Stimulated activated naive CD4-positive, alpha-beta T cell treated with Interleukin-2 at 50 U/mL for 16 hours (primary cell): ENCODE data around the gene CGB7.
A peak's percentile ranks its signal among the peaks of the same experiment; 100 is the strongest.
"Not testable (repeated sequence)": the region's sequence is repeated elsewhere in the genome, so short reads cannot be mapped to it uniquely, and the experiment has no call there.

Experiments
- DNase-seq: peaks from one replicate; lab custom pipeline; 2025; lab: John Stamatoyannopoulos, UW

CGB7 gene

GRCh38 chr19:49073514-49074378 lies 16.2 kb upstream of the CGB7 start:
- DNase-seq: no peak

GRCh38 chr19:49071860-49072547 lies 14.5 kb upstream of the CGB7 start:
- no peak for DNase-seq

- no peak for DNase-seq
These were observed 12.9 kb upstream of the CGB7 start for GRCh38 chr19:49070416-49070815.

- no peak for DNase-seq
These were observed 11.5 kb upstream of the CGB7 start for GRCh38 chr19:49069026-49069425.

- DNase-seq: no peak
These were observed 10.0 kb upstream of the CGB7 start for GRCh38 chr19:49067554-49067953.

GRCh38 chr19:49065905-49066512 lies 8.5 kb upstream of the CGB7 start:
- DNase-seq: no peak

GRCh38 chr19:49064768-49065611 lies 7.4 kb upstream of the CGB7 start, which contains the start of gene NTF4:
TSS of gene NTF4 (minus strand) at chr19:49064818. CDS start at chr19:49061997, 2,821 bp downstream.
- no peak for DNase-seq

GRCh38 chr19:49064029-49064629 lies 6.6 kb upstream of the CGB7 start:
- no peak for DNase-seq

GRCh38 chr19:49061445-49061844 lies 3.9 kb upstream of the CGB7 start:
- no peak for DNase-seq

GRCh38 chr19:49061000-49061399 lies 3.5 kb upstream of the CGB7 start:
- no peak for DNase-seq

- no peak for DNase-seq
These were observed 1.5 kb upstream of the CGB7 start for GRCh38 chr19:49059053-49059452.

- DNase-seq: no peak
These were observed 1.0 kb upstream of the CGB7 start for GRCh38 chr19:49058562-49058961.

- not testable (repeated sequence) for DNase-seq
These were observed 500 bp downstream of the CGB7 start for GRCh38 chr19:49056902-49057596.

GRCh38 chr19:49056101-49056901 lies 1.2 kb downstream of the CGB7 start:
- DNase-seq: peak; percentile 41

GRCh38 chr19:49050376-49051033 lies 7.0 kb downstream of the CGB7 start:
- DNase-seq: not testable (repeated sequence)

GRCh38 chr19:49049834-49050233 lies 7.7 kb downstream of the CGB7 start:
- DNase-seq: not testable (repeated sequence)

- DNase-seq: not testable (repeated sequence)
These were observed 8.5 kb downstream of the CGB7 start, which contains the start of gene CGB8 for GRCh38 chr19:49049011-49049410. TSS of gene CGB8 (minus strand) at chr19:49049111. CDS start at chr19:49048739, 372 bp downstream.

GRCh38 chr19:49043548-49043947 lies 14.0 kb downstream of the CGB7 start, which contains the start of gene CGB5:
TSS of gene CGB5 (plus strand) at chr19:49043848. CDS start at chr19:49044210, 362 bp downstream.
- DNase-seq: not testable (repeated sequence)

- not testable (repeated sequence) for DNase-seq
These were observed 14.9 kb downstream of the CGB7 start for GRCh38 chr19:49042666-49043065.
